ENCODE data around the gene TMPRSS4. TPM values are rescaled to one million over a fixed set of nuclear protein-coding genes. Genes with fewer than 3 reads are reported as not detected.

Gene TMPRSS4
- total RNA-seq, 1 experiment from 2014 or later, result not detected

DNA sequence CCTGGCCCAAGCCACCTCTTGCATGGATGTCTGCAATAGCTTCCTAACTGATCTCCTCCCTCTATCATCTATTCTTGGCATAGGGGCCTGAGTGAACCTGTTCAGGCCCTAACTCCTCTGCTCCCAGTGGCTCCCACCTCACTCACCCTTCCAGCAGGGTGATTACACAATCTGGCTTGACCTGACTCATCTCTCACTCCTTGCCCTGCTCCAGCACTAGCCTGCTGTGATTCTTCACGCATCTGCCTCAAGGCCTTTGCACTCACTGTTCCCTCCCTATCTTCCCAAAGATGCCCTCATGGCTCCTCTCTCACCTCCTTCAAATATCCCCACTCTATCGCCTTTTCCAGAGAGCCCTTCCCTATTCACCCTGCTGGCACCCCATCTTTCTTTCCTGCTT is 65.2 kb downstream of the TMPRSS4 start:
- H3K9ac ChIP-seq (ENCODE audit: extremely low read depth, insufficient read length, low read length), result no peak overlapping the region
- peaks cover 14 to 17% of the 10 kb centered on the region in 2 experiments for H3K4me1 Mint-ChIP-seq
- no peak overlapping the region for H2BK20ac ChIP-seq (ENCODE audit: low read depth, low read length, poor library complexity, severe bottlenecking)
- WGBS (ENCODE audit: extremely low coverage, insufficient read length, low lambda C conversion rate), result no CpG with 5 or more reads among the region's 2 CpGs
- H3K14ac ChIP-seq (ENCODE audit: insufficient read depth, low read length), result no peak overlapping the region; the same call in 1 of the 2 replicates
- H2AFZ ChIP-seq (ENCODE audit: low read length), result no peak overlapping the region
- no peak overlapping the region for H3K4me2 ChIP-seq (ENCODE audit: insufficient read depth, insufficient read length, low read length)
- no peaks in the 10 kb centered on the region for H4K20me1 ChIP-seq (ENCODE audit: control insufficient read depth, insufficient read depth, insufficient read length)
- H3K18ac ChIP-seq (ENCODE audit: insufficient read length, low read depth, low read length), result no peak overlapping the region
- peaks cover 79% of the 10 kb centered on the region for H3K27me3 Mint-ChIP-seq (ENCODE audit: low read depth)
- no peaks in the 10 kb centered on the region for H3K36me3 Mint-ChIP-seq (ENCODE audit: insufficient read depth in 1 of 3, low read depth in 3 of 3)
- H3K4me3 Mint-ChIP-seq, result no peak overlapping the region
- no peaks in the 10 kb centered on the region for H3K79me1 ChIP-seq (ENCODE audit: insufficient read depth, low read depth, low read length, poor library complexity, severe bottlenecking)
- H3K27me3 ChIP-seq (ENCODE audit: insufficient read depth, low read length), result peaks cover 5% of the 10 kb centered on the region; the same call in 1 of the 2 replicates
- H2AK5ac ChIP-seq (ENCODE audit: insufficient read length, low read length), result no peak overlapping the region
- no peak for DNase-seq
- no peak overlapping the region for H3K56ac ChIP-seq (ENCODE audit: insufficient read length, low read depth, low read length)
- H3K4ac ChIP-seq (ENCODE audit: low read depth, low read length), result no peak overlapping the region
- H3K27ac Mint-ChIP-seq, result no peak overlapping the region; a peak in 1 of 7 replicates
- TF ChIP-seq, protein P1, sequence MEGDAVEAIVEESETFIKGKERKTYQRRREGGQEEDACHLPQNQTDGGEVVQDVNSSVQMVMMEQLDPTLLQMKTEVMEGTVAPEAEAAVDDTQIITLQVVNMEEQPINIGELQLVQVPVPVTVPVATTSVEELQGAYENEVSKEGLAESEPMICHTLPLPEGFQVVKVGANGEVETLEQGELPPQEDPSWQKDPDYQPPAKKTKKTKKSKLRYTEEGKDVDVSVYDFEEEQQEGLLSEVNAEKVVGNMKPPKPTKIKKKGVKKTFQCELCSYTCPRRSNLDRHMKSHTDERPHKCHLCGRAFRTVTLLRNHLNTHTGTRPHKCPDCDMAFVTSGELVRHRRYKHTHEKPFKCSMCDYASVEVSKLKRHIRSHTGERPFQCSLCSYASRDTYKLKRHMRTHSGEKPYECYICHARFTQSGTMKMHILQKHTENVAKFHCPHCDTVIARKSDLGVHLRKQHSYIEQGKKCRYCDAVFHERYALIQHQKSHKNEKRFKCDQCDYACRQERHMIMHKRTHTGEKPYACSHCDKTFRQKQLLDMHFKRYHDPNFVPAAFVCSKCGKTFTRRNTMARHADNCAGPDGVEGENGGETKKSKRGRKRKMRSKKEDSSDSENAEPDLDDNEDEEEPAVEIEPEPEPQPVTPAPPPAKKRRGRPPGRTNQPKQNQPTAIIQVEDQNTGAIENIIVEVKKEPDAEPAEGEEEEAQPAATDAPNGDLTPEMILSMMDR (conservative IDR thresholded peaks at IDR 0.05), result no peak
- no peak overlapping the region for H4K91ac ChIP-seq (ENCODE audit: insufficient read length, low read depth, low read length)
- H2BK15ac ChIP-seq (ENCODE audit: low read depth, low read length), result no peak overlapping the region
- no peak overlapping the region for H2BK12ac ChIP-seq (ENCODE audit: insufficient read length, low read depth, low read length)
- no peak overlapping the region for H3K27ac ChIP-seq (ENCODE audit: insufficient read length, low read depth, low read length)
- no peak overlapping the region for H2BK5ac ChIP-seq (ENCODE audit: insufficient read length, low read length)
- H3K23me2 ChIP-seq (ENCODE audit: insufficient read length, low read depth, low read length, poor library complexity, severe bottlenecking), result peaks cover 5% of the 10 kb centered on the region
- H3K79me2 ChIP-seq (ENCODE audit: insufficient read depth, low read length), result no peaks in the 10 kb centered on the region
- no peaks in the 10 kb centered on the region for H3K4me1 ChIP-seq (ENCODE audit: insufficient read depth, low read length)
- no peak overlapping the region for H3T11ph ChIP-seq (ENCODE audit: low read length)
- H2BK120ac ChIP-seq (ENCODE audit: low read depth, low read length, poor library complexity, severe bottlenecking), result no peak overlapping the region
- no peak overlapping the region for H4K8ac ChIP-seq (replicated peaks; ENCODE audit: insufficient read length, low read depth, low read length)
- no peaks in the 10 kb centered on the region for H3K9me3 ChIP-seq (ENCODE audit: control insufficient read depth, low read depth, low read length)
- no peak overlapping the region for H4K5ac ChIP-seq (ENCODE audit: insufficient read length, low read depth, low read length)
- no peak overlapping the region for H3K23ac ChIP-seq (ENCODE audit: insufficient read length, low read depth, low read length)
- H3K9me3 Mint-ChIP-seq, result no peaks in the 10 kb centered on the region; a peak in 1 of 5 replicates
